ENCODE results near the gene TPM4.

The TPM4 gene

GRCh38 chr19:16041991-16042386 is 34.3 kb upstream of the TPM4 start:
- no peak for DNase-seq (ENCODE audit: low read depth)

- DNase-seq (ENCODE audit: low read depth) = peak; percentile 11
These were observed 33.7 kb upstream of the TPM4 start for GRCh38 chr19:16042533-16043085.

DNA sequence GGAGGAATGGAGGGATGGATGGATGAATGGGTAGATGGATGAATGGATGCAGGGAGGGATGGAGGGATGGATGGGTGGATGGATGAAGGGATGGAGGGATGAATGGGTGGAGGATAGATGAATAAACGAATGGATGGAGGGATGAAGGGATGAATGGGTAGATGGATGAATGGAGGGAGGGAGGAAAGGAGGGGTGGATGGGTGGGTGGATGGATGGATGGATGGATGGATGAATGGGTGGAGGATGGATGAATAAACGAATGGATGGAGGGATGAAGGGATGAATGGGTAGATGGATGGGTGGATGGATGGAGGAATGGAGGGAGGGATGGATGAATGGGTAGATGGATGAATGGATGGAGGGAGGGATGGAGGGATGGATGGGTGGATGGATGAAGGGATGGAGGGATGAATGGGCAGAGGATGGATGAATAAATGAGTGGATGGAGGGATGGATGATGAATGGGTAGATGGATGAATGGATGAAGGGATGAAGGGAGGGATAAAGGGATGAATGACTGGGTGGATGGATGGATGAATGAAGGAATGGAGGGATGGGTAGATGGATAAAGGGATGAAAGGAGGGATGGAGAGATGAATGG is 33.0 kb upstream of the TPM4 start:
- DNase-seq (ENCODE audit: low read depth) = no peak

DNA sequence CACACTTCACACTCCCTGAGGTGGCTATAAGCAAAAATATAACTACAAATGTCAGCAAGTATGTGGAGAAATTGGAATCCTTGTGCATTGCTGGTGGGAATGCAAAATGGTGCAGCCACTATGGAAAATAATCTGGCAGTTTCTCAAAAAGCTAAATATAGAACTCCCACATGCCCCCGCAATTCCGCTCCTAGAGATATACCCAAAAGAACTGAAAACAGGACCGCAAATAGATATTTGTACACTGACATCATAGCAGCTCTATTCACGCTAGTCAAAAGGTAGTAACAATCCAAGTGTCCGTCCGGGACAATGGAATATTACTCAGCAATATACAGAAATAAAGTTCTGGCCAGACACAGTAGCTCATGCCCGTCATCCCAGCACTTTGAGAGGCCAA is 31.5 kb upstream of the TPM4 start:
- DNase-seq (ENCODE audit: low read depth) = no peak

DNA sequence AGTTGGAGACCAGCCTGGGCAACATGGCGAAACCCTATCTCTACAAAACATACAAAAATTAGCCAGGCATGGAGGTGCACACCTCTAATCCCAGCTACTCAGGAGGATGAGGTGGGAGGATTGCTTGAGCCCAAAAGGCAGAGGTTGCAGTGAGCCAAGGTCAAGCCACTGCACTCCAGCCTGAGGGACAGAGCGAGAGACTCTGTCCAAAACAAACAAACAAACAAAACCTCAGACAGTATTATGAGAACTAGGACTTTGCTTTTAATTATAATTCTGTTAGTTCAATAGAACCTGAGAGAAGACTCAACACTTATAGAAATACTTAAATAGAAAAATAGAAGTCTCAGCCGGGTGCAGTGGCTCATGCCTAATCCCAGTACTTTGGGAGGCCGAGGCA is 31.1 kb upstream of the TPM4 start:
- DNase-seq (ENCODE audit: low read depth) = no peak

DNA sequence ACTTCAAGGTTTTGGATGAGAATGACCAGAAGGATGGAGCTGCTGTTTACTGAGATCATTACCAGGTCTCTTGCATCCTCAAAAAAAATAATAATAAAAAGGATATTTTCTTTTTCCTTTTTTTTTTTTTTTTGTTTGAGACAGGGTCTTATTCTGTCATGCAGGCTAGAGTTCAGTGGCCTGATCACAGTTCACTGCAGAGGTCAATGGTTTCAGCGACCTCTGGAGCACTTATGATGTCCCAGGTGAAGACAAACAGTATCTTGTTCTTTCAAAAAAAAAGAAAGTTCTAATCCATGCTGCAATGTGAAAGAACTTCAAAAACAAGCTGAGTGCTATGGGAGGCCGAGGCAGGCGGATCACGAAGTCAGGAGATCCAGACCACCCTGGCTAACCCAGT is 30.4 kb upstream of the TPM4 start:
- DNase-seq (ENCODE audit: low read depth) = no peak

GRCh38 chr19:16048583-16048982 is 27.7 kb upstream of the TPM4 start:
- no peak for DNase-seq (ENCODE audit: low read depth)

- peak; percentile 33 for DNase-seq (ENCODE audit: low read depth)
These were observed 24.9 kb upstream of the TPM4 start for GRCh38 chr19:16051254-16052025.

GRCh38 chr19:16052353-16052752 is 23.9 kb upstream of the TPM4 start:
- no peak for DNase-seq (ENCODE audit: low read depth)

GRCh38 chr19:16057062-16057461 is 19.2 kb upstream of the TPM4 start:
- no peak for DNase-seq (ENCODE audit: low read depth)

DNA sequence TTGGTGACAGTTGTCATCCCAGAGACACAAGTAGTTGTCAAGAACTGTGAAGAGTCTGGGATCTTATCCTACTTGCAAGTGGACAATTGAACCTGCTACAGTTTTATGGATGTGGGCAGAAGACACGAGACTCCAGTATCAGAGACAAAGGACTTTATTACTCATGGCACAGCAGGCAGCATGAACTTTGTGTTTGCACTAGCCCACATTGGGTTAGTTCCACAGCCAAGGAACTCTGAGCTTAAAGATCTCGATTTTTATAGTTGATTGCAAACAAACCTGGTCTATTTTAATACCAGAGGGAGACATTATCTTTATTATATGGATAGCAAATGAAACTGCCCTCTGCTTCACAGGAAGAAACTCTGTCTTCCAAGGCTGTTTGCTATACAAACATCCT is 16.0 kb upstream of the TPM4 start:
- no peak for DNase-seq (ENCODE audit: low read depth)

- no peak for DNase-seq (ENCODE audit: low read depth)
These were observed 14.4 kb upstream of the TPM4 start for GRCh38 chr19:16061943-16062342.

GRCh38 chr19:16062789-16063188 is 13.5 kb upstream of the TPM4 start:
- peak; percentile 58 for DNase-seq (ENCODE audit: low read depth)

DNA sequence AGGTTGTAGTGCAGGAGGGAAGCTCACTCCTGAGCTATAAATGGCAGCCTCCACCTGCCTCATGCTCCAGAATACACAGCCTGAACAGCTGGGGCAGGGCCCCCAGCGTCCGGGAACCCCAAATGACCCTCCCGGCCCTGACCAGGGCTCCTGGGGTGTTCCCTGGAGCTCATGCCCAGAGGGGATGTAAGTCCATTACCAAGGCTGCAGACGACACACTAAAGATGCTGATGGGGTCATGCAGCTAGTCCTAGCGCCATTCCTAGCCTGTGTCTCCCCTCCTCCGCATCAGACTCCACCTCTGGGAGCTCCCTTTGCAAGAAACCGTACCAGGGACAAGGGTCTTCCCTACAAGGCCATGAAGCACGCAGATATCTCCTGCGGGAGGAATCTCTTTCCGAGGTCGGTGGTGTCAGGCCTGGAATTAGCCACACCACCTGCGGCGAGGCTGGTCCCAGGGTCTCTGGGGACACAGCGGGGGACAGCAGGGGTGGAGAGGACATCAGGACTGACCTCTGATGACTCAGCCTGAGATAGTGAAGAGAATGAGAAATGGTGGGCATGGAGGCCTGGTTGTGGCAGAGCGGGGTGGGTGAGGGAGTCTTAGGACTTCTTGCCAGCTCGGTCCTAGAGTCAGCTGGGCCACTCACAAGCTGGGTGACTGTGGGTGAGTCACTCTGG is 11.9 kb upstream of the TPM4 start:
- no peak for DNase-seq (ENCODE audit: low read depth)

GRCh38 chr19:16066611-16067104 is 9.6 kb upstream of the TPM4 start:
- DNase-seq (ENCODE audit: low read depth) = peak; percentile 65

DNA sequence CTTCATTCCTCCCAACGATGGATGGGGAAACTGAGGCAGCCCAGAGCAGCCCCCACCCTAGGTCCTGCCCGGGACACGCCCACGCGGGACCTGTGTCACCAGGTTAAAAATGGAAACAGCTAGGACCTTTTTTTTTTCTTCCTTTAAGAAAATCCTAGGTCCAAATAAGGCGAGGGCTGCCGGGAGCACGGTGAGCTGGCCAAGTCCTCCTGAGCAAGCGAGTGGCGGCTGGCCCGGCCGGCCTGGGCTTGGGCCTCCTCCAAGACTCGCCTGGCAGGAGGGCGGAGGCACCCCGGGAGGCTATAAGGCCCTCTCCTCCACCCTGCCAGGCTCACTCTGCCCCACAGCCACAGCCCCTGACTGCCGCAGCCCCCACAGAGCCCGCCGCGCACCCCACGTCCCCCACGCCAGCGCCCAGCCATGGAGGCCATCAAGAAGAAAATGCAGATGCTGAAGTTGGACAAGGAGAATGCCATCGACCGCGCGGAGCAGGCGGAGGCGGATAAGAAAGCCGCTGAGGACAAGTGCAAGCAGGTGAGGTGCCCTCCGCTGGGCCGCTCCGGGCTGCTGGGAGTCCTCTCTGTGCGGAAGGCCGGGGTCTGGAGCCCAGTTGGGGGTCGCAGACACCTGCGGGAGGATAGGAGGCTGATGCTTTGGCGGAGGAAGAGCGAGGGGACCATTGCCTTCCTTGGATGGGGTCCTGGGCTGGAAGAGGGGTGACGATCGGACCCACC is 8.9 kb upstream of the TPM4 start:
- peak; percentile 42 for DNase-seq (ENCODE audit: low read depth)

DNA sequence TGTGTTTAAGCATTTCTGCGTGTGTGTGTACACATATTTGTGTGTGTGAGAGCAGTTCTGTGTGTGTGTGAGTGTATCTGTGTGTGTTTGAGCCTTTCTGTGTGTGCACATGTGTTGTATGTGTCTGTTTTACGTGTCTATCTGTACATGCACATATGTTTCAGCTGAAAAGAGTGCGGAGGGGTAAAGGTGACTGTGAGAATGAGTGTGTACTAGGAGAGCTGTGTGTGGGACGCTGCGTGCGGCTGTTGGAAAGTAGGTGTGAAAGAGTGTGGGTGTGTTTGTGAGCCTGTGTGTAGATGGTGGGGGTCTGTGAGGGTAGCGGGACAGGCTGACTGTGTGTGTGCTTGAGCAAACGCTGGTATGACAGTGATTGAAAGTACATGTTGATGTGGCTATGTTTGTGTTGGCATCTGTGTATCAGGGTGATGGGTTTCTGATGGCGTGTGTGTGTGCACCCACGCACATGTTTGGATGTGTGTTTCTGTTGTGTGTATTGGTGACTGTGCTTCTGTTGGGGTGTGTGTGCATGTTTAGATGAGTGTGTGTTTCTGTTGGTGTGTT is 7.5 kb upstream of the TPM4 start:
- DNase-seq (ENCODE audit: low read depth) = no peak

- no peak for DNase-seq (ENCODE audit: low read depth)
These were observed 6.4 kb upstream of the TPM4 start for GRCh38 chr19:16069813-16070365.

DNA sequence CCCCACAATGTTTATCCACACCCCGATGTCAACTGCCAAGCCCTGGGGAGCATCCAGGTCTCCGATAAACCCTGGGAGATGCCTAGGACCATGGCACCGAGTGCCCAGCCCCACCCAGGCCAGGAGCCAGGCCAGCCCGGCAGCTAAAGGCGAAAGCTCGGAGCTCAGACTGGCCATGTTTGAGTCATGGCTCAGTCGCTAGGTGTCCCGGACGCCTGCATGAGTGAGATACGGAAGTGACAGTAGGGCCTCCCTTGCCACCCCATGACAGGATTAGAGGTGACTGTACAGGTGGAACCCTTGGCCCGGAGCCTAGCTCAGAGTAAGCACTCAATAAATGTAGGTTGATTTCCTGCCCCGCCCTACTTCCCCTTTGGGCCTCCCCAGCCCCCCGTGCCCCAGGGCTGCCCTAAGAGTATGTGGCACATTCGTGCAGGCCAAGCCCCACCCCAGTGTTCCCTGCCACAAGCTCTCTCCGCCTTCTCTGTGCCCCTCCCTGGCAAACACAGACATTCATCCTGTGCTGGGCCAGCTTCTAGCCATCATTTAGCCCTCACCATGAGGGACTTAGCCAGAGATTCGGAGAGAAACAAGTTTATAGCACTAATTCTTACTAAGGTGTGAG is 5.8 kb upstream of the TPM4 start:
- no peak for DNase-seq (ENCODE audit: low read depth)

- no peak for DNase-seq (ENCODE audit: low read depth)
These were observed 5.1 kb upstream of the TPM4 start for GRCh38 chr19:16071072-16071691.

DNA sequence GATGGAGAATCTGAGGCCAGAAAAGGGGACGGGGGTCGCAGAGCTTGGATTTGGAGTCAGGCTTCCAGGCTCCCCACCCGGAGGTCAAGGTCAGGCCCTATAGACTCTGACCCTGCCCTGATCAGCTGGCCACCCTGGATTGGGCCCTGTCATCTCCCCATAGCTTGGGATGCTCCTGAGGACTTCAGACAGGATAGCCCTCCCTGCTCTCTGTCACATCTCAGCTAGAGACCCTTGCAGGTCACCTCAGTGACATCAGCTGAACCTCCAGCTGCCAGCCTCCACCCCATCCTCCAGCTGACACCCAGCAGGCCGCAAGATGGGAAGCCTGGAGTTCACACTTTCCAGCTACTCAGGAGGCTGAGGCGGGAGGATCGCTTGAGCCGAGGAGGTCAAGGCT is 2.8 kb upstream of the TPM4 start:
- no peak for DNase-seq (ENCODE audit: low read depth)
